PC-9 (cell line): ENCODE data around the gene RABGGTB. TPM values are rescaled to one million over a fixed set of nuclear protein-coding genes. Genes with fewer than 3 reads are reported as not detected.
"Not testable (repeated sequence)": the region's sequence is repeated elsewhere in the genome, so short reads cannot be mapped to it uniquely, and the experiment has no call there.

Source experiments
- BruUV-seq: library from RNA; stranded (reverse); fragments of 400-500 nt; replicated peaks from 2 replicates; lab custom pipeline; 2021; lab: Mats Ljungman, UMichigan
- CTCF ChIA-PET: fragments of 300-600 bp; sonication (Branson Sonifier 250); formaldehyde crosslinking; loops from one replicate; lab custom pipeline; 2022; ENCODE audit warnings: antibody characterized with exemption; lab: Charles Lee
- POLR2A ChIA-PET: fragments of 300-600 bp; sonication (Branson Sonifier 250); formaldehyde crosslinking; loops from one replicate; lab custom pipeline; 2022; ENCODE audit warnings: antibody characterized with exemption; ENCODE audit not compliant: unreplicated experiment; lab: Charles Lee
- DNase-seq, 2 experiments: peaks; one replicate each; pipeline versions ENCODE4 v3.0.0 to v3.0.0-alpha.2; 2015 to 2022; ENCODE audit warnings: mixed read lengths in 1 of 2
- H2AFZ ChIP-seq: fragments of 200-600 bp; sonication (generic); 2 replicates; pipeline ENCODE4 v1.8.1; 2017; ENCODE audit warnings: antibody characterized with exemption
- H3F3A ChIP-seq: fragments of 200-600 bp; sonication (generic); 2 replicates; pipeline ENCODE4 v1.8.1; 2017; ENCODE audit warnings: antibody characterized with exemption, mild to moderate bottlenecking, low read depth; ENCODE audit not compliant: insufficient read depth
- H3K27ac ChIP-seq: fragments of 200-600 bp; sonication (generic); 2 replicates; pipeline ENCODE4 v1.6.1; 2016; ENCODE audit warnings: mixed run types
- H3K27me3 ChIP-seq: fragments of 200-600 bp; sonication (generic); 2 replicates; pipeline ENCODE4 v1.6.1; 2016; ENCODE audit warnings: low read depth, mixed run types; ENCODE audit not compliant: insufficient read depth
- H3K36me3 ChIP-seq: fragments of 200-600 bp; sonication (generic); 2 replicates; pipeline ENCODE4 v1.6.1; 2016; ENCODE audit warnings: low read depth, mixed run types
- H3K4me1 ChIP-seq: fragments of 200-600 bp; sonication (generic); replicated peaks from 2 replicates; pipeline ENCODE4 v1.6.1; 2016; ENCODE audit warnings: mixed run types; ENCODE audit not compliant: insufficient read depth
- H3K4me2 ChIP-seq: fragments of 200-600 bp; sonication (generic); 2 replicates; pipeline ENCODE4 v1.6.1; 2017; ENCODE audit warnings: mixed run types
- H3K4me3 ChIP-seq: fragments of 200-600 bp; sonication (generic); 2 replicates; pipeline ENCODE4 v1.6.1; 2016; ENCODE audit warnings: mixed run types
- H3K79me2 ChIP-seq: fragments of 200-600 bp; sonication (generic); 2 replicates; pipeline ENCODE4 v1.6.1; 2017; ENCODE audit warnings: low read depth, mixed run types
- H3K9me2 ChIP-seq: fragments of 200-600 bp; sonication (generic); 2 replicates; pipeline ENCODE4 v1.8.1; 2017; ENCODE audit warnings: mild to moderate bottlenecking; ENCODE audit not compliant: insufficient read depth
- H3K9me3 ChIP-seq: fragments of 200-600 bp; sonication (generic); 2 replicates; pipeline ENCODE4 v1.8.1; 2016; ENCODE audit warnings: low read depth; ENCODE audit not compliant: insufficient read depth
- H4K20me1 ChIP-seq: fragments of 200-600 bp; sonication (generic); 2 replicates; pipeline ENCODE4 v1.8.1; 2017; ENCODE audit not compliant: insufficient read depth
- CTCF ChIP-seq: fragments of 200-600 bp; sonication (generic); conservative IDR thresholded peaks from 2 replicates; pipeline ENCODE4 v1.6.1; 2017; ENCODE audit warnings: mixed run types, antibody characterized with exemption, mild to moderate bottlenecking, moderate library complexity
- EZH2 ChIP-seq: fragments of 200-600 bp; sonication (generic); IDR thresholded peaks from 2 replicates; pipeline ENCODE4 v1.8.0; 2017; ENCODE audit warnings: antibody characterized with exemption, low read depth
- intact Hi-C: fragments of 100-400 bp; cut with micrococcal nuclease; formaldehyde crosslinking; loops from one replicate; pipeline ENCODE4 v1.10.0; 2022; ENCODE audit not compliant: unreplicated experiment
- total RNA-seq: library from RNA; stranded (reverse); gene quantifications from 2 replicates; pipeline ENCODE4 v1.2.3, GENCODE V29; 2021

The RABGGTB gene
- total RNA-seq, 1 experiment from 2014 or later: 87.5 TPM

- CTCF ChIA-PET, H2AFZ ChIP-seq, H3K36me3 ChIP-seq, H3K27ac ChIP-seq, H3K9me3 ChIP-seq, BruUV-seq, H3K4me2 ChIP-seq, DNase-seq, H3K79me2 ChIP-seq, H3F3A ChIP-seq, H3K4me3 ChIP-seq, H3K27me3 ChIP-seq, intact Hi-C loops, H3K9me2 ChIP-seq, H4K20me1 ChIP-seq, POLR2A ChIA-PET: not testable (repeated sequence)
- H3K4me1 ChIP-seq: peaks cover 16% of the 10 kb centered on the region
Measured at GRCh38 chr1:75780183-75780582, 5.9 kb upstream of the RABGGTB start.

- peaks cover 22% of the 10 kb centered on the region for H4K20me1 ChIP-seq
- H3K27ac ChIP-seq, H3K27me3 ChIP-seq, H2AFZ ChIP-seq, DNase-seq, H3K4me3 ChIP-seq, POLR2A ChIA-PET, H3K9me2 ChIP-seq, H3K4me2 ChIP-seq, intact Hi-C loops, CTCF ChIA-PET, BruUV-seq, H3K9me3 ChIP-seq: not testable (repeated sequence)
- H3K36me3 ChIP-seq: peaks cover 22% of the 10 kb centered on the region
- peaks cover 14% of the 10 kb centered on the region for H3K4me1 ChIP-seq
- H3K79me2 ChIP-seq: peaks cover 29% of the 10 kb centered on the region
- peaks cover 19% of the 10 kb centered on the region for H3F3A ChIP-seq
Measured at GRCh38 chr1:75783920-75784319, 2.1 kb upstream of the RABGGTB start.

GRCh38 chr1:75785320-75785982, 605 bp upstream of the RABGGTB start:
- CTCF ChIA-PET: no interaction called here

More at GRCh38 chr1:75785320-75785982, 605 bp upstream of the RABGGTB start:
- TF ChIP-seq CTCF (no peak), EZH2 (no peak)
- H3K27me3 ChIP-seq: no peaks in the 10 kb centered on the region
- BruUV-seq: TSS peak; percentile 99
- no peak for DNase-seq
- no peaks in the 10 kb centered on the region for H3K9me2 ChIP-seq
- H3K4me2 ChIP-seq: peak overlapping the region; percentile 86
- peaks cover 37% of the 10 kb centered on the region for H4K20me1 ChIP-seq
- peaks cover 35% of the 10 kb centered on the region for H3F3A ChIP-seq
- H3K27ac ChIP-seq: peak overlapping the region; percentile 81
- H3K9me3 ChIP-seq: no peaks in the 10 kb centered on the region
- H3K79me2 ChIP-seq: peaks cover 44% of the 10 kb centered on the region
- POLR2A ChIA-PET: interaction anchor here (0.6 to 0.7 kb wide), 4 partner anchors 20 to 1985 kb away, joined by 3 to 5 read pairs (median 4); no protein-coding TSS in a partner anchor
- peaks cover 37% of the 10 kb centered on the region for H3K36me3 ChIP-seq
- H3K4me3 ChIP-seq: peak overlapping the region; percentile 88
- peak overlapping the region; percentile 98 for H2AFZ ChIP-seq
- peaks cover 29% of the 10 kb centered on the region for H3K4me1 ChIP-seq
- intact Hi-C loops: no loop called here
